ENCODE results near the gene FANCC. TPM values are rescaled to one million over a fixed set of nuclear protein-coding genes. Genes with fewer than 3 reads are reported as not detected.
A peak's percentile ranks its signal among the peaks of the same experiment; 100 is the strongest.

Gene FANCC
- total and polyA plus RNA-seq, 2 of the 13 experiments (the other 11 are each of a cell fraction or from before 2014, with no cell fraction given) = 7.4 to 8.6 TPM

DNA sequence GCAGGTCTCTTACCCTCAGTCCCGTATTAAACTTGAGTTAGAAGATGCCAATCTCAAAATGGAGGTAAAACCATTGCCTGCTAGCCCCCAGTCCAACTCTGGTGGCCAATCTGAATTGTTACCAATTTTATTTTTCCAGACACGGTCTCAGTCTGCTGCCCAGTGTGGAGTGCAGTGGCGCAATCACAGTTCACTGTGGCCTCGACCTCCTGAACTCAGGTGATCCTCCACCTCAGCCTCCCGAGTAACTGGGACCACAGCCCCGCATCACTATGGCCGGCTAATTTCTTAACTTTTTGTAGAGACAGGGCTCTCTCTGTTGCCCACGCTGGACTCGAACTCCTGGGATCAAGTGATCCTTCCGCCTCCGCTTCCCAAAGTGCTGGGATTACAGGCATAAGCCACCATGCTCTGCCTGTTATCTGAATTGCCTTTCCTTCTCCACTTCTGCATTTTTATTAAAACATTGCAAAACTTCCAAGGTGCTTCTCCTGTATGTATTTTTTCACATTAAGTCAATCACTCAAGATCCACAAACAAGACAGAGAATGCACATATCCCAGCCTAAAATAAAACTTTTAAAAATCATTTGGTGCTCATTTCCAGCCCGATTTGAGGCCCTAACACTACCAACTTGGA is 2.3 kb downstream of the FANCC start (continued):
- TF ChIP-seq ELK4 (CRISPR knock-in tag; IDR thresholded peaks at IDR 0.05; ENCODE audit: borderline replicate concordance) = no peak
- TF ChIP-seq, protein P1, sequence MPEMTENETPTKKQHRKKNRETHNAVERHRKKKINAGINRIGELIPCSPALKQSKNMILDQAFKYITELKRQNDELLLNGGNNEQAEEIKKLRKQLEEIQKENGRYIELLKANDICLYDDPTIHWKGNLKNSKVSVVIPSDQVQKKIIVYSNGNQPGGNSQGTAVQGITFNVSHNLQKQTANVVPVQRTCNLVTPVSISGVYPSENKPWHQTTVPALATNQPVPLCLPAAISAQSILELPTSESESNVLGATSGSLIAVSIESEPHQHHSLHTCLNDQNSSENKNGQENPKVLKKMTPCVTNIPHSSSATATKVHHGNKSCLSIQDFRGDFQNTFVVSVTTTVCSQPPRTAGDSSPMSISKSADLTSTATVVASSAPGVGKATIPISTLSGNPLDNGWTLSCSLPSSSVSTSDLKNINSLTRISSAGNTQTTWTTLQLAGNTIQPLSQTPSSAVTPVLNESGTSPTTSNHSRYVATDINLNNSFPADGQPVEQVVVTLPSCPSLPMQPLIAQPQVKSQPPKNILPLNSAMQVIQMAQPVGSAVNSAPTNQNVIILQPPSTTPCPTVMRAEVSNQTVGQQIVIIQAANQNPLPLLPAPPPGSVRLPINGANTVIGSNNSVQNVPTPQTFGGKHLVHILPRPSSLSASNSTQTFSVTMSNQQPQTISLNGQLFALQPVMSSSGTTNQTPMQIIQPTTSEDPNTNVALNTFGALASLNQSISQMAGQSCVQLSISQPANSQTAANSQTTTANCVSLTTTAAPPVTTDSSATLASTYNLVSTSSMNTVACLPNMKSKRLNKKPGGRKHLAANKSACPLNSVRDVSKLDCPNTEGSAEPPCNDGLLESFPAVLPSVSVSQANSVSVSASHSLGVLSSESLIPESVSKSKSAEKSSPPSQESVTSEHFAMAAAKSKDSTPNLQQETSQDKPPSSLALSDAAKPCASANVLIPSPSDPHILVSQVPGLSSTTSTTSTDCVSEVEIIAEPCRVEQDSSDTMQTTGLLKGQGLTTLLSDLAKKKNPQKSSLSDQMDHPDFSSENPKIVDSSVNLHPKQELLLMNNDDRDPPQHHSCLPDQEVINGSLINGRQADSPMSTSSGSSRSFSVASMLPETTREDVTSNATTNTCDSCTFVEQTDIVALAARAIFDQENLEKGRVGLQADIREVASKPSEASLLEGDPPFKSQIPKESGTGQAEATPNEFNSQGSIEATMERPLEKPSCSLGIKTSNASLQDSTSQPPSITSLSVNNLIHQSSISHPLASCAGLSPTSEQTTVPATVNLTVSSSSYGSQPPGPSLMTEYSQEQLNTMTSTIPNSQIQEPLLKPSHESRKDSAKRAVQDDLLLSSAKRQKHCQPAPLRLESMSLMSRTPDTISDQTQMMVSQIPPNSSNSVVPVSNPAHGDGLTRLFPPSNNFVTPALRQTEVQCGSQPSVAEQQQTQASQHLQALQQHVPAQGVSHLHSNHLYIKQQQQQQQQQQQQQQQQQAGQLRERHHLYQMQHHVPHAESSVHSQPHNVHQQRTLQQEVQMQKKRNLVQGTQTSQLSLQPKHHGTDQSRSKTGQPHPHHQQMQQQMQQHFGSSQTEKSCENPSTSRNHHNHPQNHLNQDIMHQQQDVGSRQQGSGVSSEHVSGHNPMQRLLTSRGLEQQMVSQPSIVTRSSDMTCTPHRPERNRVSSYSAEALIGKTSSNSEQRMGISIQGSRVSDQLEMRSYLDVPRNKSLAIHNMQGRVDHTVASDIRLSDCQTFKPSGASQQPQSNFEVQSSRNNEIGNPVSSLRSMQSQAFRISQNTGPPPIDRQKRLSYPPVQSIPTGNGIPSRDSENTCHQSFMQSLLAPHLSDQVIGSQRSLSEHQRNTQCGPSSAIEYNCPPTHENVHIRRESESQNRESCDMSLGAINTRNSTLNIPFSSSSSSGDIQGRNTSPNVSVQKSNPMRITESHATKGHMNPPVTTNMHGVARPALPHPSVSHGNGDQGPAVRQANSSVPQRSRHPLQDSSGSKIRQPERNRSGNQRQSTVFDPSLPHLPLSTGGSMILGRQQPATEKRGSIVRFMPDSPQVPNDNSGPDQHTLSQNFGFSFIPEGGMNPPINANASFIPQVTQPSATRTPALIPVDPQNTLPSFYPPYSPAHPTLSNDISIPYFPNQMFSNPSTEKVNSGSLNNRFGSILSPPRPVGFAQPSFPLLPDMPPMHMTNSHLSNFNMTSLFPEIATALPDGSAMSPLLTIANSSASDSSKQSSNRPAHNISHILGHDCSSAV (CRISPR knock-in tag; IDR thresholded peaks at IDR 0.05; ENCODE audit: borderline replicate concordance) = no peak
- TF ChIP-seq, protein P2, sequence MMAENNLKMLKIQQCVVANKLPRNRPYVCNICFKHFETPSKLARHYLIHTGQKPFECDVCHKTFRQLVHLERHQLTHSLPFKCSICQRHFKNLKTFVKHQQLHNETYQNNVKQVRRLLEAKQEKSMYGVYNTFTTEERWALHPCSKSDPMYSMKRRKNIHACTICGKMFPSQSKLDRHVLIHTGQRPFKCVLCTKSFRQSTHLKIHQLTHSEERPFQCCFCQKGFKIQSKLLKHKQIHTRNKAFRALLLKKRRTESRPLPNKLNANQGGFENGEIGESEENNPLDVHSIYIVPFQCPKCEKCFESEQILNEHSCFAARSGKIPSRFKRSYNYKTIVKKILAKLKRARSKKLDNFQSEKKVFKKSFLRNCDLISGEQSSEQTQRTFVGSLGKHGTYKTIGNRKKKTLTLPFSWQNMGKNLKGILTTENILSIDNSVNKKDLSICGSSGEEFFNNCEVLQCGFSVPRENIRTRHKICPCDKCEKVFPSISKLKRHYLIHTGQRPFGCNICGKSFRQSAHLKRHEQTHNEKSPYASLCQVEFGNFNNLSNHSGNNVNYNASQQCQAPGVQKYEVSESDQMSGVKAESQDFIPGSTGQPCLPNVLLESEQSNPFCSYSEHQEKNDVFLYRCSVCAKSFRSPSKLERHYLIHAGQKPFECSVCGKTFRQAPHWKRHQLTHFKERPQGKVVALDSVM (CRISPR knock-in tag; IDR thresholded peaks at IDR 0.05) = peak; percentile 98
- TF ChIP-seq ZBTB38 (CRISPR knock-in tag; IDR thresholded peaks at IDR 0.05) = peak; percentile 59; the same call in 1 of the 2 replicates
- 0 out of 2 replicates have a peak, but pooled peaks have one; percentile 17 for TF ChIP-seq KDM1A (CRISPR knock-in tag; IDR thresholded peaks at IDR 0.05)
- TF ChIP-seq, protein P3, sequence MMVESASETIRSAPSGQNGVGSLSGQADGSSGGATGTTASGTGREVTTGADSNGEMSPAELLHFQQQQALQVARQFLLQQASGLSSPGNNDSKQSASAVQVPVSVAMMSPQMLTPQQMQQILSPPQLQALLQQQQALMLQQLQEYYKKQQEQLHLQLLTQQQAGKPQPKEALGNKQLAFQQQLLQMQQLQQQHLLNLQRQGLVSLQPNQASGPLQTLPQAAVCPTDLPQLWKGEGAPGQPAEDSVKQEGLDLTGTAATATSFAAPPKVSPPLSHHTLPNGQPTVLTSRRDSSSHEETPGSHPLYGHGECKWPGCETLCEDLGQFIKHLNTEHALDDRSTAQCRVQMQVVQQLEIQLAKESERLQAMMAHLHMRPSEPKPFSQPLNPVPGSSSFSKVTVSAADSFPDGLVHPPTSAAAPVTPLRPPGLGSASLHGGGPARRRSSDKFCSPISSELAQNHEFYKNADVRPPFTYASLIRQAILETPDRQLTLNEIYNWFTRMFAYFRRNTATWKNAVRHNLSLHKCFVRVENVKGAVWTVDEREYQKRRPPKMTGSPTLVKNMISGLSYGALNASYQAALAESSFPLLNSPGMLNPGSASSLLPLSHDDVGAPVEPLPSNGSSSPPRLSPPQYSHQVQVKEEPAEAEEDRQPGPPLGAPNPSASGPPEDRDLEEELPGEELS (CRISPR knock-in tag; IDR thresholded peaks at IDR 0.05) = peak; percentile 33; the same call in 1 of the 2 replicates
- no peak for TF ChIP-seq ATF4 (CRISPR knock-in tag; IDR thresholded peaks at IDR 0.05)
- TF ChIP-seq ZNF20 (CRISPR knock-in tag; IDR thresholded peaks at IDR 0.05) = no peak
